ENCODE measurements around the gene SYNDIG1.

- TF ChIP-seq EP300 (conservative IDR thresholded peaks at IDR 0.05; ENCODE audit: poor library complexity, severe bottlenecking): no peak
- TF ChIP-seq, protein P1, sequence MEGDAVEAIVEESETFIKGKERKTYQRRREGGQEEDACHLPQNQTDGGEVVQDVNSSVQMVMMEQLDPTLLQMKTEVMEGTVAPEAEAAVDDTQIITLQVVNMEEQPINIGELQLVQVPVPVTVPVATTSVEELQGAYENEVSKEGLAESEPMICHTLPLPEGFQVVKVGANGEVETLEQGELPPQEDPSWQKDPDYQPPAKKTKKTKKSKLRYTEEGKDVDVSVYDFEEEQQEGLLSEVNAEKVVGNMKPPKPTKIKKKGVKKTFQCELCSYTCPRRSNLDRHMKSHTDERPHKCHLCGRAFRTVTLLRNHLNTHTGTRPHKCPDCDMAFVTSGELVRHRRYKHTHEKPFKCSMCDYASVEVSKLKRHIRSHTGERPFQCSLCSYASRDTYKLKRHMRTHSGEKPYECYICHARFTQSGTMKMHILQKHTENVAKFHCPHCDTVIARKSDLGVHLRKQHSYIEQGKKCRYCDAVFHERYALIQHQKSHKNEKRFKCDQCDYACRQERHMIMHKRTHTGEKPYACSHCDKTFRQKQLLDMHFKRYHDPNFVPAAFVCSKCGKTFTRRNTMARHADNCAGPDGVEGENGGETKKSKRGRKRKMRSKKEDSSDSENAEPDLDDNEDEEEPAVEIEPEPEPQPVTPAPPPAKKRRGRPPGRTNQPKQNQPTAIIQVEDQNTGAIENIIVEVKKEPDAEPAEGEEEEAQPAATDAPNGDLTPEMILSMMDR (IDR thresholded peaks at IDR 0.05; ENCODE audit: poor library complexity, severe bottlenecking): no peak
- TF ChIP-seq TAF1 (IDR thresholded peaks at IDR 0.05; ENCODE audit: low read depth): no peak
Observed at GRCh38 chr20:24615353-24615752, 145.9 kb downstream of the SYNDIG1 start.
